HG03097 (cell line): ENCODE data around the gene DUSP7.
A peak's percentile ranks its signal among the peaks of the same experiment; 100 is the strongest.
"Not testable (repeated sequence)": the region's sequence is repeated elsewhere in the genome, so short reads cannot be mapped to it uniquely, and the experiment has no call there.

ENCODE experiments used
- ATAC-seq: cut with Tn5 transposase; IDR thresholded peaks from one replicate; pipeline ENCODE4 v1.9.1; 2021; ENCODE audit not compliant: unreplicated experiment, low FRiP score

Gene DUSP7

DNA sequence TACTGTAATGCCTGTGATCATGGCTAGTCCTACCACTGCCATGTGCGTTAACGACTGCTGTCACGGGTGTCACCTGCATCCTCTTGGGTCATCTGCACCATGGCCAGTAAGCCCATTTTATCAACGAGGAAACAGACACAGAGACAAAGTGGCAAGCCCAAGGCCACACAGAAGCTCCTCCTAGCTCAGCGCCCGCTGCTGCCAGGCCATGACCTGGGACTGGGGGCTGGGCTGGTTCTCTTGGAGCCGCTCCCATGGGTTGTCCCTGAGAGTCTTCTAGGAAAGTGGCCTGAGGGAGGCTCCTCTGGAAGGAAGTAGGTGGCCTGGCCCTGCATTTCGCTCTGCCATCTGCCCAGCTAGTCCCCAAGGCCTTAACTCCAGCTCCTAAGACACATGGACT is 4.9 kb downstream of the DUSP7 start:
- no peak for ATAC-seq

DNA sequence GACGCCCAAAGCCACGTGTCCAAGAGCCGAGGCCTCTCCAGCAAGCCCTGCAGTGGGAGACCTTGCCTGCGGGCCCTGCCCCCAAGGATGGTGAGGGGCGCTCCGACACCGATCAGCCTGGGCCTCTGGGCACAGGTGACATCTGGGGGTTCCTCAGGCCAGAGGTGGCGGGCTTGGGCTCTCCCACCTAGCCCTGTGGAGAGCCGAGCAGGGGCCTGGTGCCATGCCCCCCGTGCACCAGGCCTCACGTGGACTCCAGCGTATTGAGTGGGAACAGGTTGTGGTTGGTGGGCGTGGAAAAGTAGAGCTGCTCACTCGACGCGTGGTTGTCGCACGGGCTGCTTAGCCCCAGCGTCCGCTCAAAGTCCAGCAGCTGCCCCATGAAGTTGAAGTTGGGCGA is 5.8 kb downstream of the DUSP7 start:
- no peak for ATAC-seq

DNA sequence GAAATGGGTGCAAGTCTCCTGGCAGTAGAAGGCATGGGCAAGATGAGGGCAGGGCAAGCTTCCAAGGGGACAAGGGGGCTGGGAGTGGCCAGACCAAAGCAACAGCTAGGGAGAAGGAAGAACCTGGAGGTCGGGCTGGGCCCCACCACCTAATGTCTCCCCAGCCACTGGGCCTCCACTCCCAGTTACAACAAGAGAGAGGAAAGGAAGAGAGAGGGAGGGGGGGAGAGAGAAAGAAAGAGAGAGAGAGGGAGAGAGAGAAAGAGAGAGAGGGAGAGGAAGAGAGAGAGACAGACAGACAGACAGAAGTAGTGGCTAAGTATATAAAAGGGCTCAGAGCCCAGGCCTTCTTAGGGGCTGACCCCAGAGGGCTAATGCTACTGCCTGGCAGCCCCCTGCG is 6.9 kb downstream of the DUSP7 start:
- no peak for ATAC-seq

DNA sequence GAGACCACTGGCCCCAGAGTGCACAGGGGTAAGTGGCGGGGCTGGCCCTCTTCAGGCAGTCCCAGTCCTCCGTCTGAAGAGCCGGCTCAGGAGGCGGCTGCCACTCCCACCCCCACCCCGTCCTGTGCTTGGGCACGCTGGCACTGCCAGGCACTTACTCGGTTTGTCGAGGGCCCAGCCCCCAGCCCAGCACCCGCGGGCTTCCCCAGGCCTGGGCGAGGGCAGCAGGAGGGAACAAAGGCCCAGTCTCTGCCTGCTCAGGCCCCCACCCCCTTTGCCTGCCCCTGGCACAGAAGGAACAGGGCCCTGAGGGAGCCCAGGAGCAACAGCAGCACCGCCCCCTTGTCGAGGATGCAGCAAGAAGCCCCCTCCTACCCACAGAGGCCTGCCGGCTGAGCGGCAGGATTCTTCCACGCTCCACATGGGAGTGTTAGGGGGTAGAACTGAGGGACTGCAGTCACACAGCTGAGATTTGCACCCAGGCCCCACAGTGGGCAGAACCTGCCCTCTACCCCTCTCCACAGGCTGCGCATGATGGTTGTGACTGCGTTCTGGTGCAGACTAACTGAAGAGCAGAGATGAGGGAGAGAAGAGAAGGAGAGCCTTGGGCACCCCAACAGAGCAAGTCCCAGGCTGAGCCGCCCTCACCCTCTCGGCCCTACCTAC is 8.9 kb downstream of the DUSP7 start:
- no peak for ATAC-seq

DNA sequence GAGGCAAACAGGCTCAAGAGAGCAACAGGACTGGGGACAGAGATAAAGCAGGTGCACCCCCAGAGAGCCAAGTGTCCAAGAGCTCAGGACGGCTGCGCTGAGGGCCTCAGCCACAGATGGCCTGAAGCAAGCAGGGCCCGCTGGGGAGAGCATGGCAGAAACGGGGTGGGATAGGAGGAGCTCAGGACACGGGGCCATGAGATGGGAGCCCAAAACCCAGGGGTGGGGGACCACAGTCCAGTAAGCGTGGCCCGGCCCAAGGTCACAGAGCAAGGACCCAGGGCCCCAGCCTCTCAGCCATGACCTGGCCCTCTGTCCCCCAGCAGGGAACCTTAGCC is 9.5 kb downstream of the DUSP7 start:
- ATAC-seq: no peak

DNA sequence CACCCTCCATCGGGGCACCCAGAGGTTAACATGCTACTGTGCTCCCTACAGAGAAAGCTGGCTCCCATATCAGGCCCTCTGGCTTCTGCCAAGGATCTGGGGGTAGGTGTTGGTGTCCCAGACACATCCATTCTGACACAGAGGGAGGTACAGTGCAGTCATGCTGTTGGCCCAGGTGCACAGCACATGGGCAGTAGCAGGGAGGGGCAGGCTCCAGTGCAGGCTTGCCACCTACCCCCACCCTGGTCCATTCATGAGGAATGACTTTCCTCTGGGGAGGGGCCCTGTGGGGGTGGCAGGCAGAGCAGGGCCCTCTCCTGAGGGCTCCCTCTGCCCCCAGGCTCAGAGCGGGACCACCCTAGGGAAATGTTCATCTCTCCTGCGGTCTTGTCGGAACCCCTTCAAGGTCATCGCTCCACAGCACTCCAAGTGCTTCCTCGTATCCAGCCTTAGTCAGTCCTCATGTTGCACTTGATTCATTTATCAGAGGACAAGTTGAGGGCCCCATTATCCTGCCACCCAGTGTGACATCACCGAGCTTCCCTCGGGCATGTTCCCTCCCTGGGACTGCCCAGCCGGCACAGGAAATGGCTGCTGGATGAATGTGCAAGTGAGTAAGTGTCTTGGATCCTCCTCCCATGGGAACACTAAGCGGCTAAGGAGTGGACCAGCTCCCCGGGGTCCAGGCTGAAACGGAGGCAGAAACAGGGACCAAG is 10.0 kb downstream of the DUSP7 start:
- no peak for ATAC-seq

DNA sequence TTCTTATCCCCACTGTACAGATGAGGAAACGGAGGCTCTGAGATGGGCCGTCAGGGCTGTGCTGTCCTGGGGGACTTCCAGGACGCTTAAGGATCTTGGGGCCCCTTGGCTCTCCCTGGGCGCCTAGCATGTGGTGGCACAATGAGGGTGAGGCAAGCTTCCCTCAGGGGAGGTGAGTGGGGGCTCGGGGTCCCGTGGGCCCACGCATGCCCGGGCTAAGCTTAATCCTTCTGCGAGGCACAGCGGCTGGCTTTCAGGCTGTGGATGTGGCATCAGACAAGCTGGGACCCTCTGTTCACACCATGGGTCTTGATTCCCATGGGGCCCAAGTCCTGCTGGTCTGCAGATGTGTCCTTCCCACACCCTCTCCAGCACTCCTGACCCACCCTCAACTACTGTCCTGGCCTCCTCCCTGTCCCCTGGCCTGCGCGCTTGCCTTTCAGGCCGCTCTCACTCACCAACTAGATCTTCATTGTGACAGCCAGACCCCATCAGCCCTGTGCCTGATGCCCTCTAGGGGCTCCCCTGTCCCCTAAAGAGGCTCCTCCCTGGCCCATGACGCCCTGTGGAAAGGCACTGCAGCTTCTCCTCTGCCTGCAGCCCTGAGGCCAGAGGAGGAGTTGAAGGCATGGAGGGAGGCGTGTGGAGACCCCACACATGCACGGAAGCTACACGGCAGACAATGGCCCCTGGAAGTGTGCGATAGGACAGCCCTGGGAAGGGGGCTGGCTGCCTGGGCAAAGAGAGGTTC is 11.3 kb downstream of the DUSP7 start:
- ATAC-seq: no peak

DNA sequence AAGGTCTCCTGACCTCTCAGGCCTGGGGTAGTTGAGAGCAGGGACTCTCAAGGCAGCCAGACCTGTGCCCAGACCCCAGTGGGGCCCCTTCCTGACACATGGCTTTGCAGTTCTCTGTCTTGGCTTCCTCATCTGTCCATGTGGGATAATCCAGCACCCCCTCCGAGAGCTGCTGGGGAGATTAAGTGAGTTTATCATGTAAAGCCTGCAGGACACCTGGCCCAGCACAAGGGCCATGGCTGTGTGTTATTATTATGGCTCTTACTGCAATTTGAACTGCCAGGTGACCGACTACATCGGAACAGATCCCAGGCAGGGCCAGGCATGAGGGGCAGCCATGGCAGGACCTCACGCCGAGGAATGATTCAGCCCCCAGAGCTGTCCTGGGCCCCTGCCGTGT is 12.6 kb downstream of the DUSP7 start:
- ATAC-seq: no peak

DNA sequence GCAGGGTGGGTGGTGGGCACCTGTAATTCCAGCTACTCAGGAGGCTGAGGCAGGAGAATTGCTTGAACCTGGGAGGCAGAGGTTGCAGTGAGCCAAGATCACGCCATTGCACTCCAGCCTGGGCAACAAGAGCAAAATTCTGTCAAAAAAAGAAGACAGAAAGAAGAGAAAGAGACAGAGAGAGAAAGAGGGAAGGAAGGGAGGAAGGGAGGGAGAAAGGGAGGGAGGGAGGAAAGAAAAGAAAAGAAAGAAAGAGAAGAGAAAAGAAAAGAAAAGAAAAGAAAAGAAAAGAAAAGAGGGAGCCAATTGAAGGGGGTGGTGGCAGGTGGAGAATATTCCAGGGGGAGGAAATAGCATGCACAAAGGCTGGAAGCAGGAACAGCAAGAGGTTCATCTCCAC is 13.3 kb downstream of the DUSP7 start:
- not testable (repeated sequence) for ATAC-seq

DNA sequence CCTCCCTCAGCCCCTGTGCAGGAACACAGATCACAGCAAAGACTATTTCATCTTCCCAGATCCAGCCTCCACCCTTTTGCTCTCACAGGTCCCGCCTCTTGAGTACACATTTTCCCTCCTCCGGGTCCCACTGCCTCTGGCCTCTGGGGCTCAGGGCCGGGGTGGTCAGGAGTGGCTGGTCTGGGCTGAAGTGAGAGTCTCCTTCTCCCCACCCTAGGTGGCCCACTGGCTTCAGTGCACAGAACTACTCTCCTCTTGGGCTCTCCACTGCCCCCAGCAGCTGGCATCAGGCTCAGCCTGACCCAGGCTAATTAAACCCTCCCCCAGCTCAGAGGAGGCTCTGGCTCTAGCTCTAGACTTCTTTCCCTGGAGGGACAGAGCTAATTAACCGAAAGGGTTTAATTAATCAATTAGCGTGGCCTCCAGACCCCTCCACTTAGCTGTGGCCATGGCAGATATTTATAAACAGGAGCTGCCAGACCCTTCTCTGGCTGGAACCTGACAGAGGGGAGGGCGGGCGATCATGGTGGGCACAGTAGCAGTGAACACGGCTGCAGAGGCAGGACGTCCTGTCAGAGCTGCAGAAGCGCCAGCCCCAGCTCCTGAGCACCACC is 15.1 kb downstream of the DUSP7 start:
- ATAC-seq: no peak

DNA sequence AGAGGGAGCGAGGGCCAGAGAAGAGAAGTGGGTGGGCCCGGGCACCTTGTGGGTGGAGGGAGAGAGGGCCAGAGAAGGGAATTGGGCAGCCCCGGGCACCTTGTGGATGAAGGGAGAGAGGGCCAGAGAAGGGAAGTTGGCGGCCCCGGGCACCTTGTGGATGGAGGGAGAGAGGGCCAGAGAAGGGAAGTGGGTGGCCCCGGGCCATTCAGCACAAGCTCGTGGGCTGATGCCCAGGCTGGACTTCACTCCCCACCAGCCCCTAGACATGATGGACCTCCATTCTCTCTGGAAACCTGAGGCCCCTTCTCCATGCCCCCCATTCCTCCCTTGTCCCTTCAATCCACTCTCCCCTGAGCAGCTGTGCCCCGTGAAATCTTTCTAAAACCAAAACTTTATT is 15.8 kb downstream of the DUSP7 start:
- no peak for ATAC-seq

DNA sequence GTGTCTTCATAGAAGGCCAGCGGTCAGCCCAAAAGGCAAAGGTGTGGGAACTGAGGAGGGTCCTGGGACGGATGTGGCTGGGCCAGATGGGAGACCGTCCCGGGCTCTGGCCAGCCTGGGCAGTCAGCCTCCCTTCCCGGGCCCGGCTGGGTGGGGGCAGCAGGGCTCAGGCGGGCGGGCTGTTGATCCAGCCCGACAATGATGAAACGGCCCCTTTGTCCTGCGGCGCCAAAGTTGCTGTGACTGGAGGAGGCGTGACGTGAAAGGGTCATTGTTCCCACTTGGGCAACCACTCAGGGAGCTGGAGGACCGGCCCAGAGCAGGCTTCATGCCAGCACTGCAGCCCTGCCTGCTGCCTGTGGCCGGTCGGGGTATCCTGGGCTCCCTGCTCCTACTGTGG is 16.5 kb downstream of the DUSP7 start:
- no peak for ATAC-seq

DNA sequence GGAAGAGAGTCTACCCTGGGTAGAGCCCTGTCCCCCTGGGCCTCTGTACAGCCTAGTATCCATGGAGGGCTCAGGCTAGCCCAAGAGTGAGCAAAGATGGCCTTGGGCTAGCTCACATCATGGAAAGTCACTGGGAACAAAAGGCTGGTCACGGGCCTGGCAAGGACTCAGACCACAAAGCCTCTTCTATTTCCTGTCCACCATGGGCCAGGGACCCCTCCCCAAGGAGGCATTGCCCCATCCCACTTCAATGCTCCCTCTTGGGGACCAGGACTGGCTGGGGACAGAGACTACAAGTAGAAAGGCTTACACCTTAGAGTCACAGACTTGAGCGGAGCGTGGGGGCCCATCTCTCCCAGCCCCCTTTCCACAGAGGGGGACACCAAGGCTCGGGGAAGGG is 16.9 kb downstream of the DUSP7 start:
- no peak for ATAC-seq

DNA sequence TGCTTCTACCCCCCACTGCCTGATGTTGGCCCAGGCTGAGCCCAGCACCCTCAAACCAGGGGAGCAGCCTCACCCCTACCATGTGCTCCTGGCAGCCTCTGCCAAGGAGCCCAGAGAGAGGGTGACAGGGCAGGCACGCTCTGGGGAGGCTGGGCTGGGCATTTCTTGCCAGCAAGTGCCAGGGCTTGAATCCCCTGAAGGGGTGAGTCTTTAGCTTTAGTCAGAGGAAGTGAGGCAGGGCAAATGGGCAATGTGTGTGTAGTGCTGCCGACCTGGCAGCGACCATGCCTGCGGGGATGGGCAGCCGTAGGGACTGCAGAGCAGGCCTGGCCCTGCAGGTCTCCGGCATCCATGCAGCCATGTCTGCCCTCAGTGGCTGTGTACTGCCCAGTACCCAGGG is 18.1 kb downstream of the DUSP7 start:
- no peak for ATAC-seq

DNA sequence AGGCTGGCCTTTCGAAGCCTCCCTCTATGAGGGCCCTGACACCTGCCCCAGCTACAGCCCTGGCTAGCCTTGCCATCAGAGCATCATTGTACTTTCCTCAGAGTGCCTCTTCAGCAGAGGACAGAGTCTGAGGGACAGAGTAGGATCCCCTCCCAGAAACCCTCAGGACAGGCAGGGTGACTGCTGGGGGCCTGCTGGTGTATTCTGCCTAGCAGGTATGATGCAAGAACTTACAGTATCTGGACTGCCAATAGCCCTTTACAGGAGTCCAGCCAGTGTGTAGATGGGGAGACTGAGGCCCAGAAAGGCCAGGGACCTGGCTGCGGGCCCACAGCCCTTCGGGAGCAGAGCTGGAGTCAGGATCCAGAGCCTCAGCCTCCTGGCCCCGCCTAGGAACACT is 19.1 kb downstream of the DUSP7 start:
- ATAC-seq: no peak

DNA sequence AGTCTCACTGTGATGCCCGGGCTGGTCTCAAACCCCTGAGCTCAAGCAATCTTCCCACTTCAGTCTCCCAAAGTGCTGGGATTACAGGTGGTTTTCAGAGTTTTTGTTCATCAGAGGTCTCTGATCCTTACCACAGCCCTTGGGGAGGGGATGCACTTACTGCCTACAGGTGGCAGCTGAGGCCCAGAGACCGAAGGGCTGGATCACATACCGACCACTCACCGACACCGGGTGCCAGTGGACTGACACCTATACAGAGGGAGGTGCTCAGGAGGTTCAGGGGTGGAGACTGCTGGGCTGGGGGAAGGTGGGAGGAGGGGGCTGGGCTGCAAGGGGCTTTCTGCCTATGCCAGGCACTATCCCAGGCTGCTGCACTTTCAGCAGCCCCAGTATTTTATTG is 19.5 kb downstream of the DUSP7 start:
- ATAC-seq: no peak

DNA sequence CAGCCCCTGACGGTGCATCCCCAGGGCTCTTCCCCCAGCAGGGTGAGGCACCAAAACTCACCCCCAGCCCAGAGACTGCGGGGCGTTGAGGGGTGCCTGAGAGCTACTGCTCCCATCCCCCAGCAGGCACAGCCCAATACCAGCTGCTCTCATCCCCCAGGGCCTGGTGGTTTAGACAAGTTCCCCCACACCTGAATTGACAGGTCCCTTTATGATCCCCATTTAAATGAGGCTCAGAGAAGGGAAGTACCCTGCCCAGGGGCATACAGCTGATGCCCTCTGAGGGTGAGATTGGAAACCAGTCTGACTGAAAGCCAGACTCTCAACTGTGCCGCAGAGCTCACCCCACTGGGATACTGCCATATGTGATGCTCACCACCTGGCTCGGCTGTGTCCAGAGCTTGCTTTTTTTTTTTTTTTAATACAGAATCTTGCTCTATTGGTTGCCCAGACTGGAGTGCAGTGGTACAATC is 20.1 kb downstream of the DUSP7 start:
- ATAC-seq: peak; percentile 53

DNA sequence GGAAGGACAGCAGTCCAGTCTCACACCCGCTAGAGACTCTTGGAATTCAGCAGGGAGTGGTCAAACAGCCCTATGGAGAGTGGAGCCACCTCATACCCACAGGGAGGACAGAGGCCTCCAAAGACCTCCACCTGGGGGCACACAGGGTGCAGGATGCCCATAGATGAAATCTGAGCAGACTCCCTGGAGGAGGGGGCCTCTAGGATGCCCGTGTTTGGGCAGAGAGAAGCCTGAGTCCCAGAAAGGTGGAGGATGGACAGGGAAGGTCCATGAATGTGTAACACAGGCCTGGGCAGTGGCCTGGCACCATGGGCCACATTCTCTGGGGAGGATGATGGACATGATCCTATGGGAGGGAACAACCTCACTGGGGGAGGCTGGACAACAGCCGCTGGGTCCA is 21.7 kb downstream of the DUSP7 start:
- ATAC-seq: no peak

DNA sequence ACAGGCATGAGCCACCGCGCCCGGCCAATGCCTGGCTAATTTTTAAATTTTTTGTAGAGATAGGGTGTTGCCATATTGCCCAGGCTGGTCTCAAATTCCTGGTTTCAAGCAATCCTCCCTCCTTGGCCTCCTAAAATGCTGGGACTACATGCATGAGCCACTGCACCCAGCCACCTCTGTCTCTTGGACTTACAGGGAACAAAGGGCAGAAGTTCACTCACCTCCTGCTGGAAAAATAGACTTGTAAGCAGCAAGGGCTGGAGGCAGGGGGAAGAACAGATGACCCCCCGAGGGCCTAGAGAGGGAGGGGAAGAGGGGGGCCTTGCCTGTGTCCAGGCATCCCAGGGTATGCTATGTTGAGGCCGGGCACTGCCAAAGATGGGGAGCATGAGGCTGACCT is 22.2 kb downstream of the DUSP7 start:
- ATAC-seq: no peak

DNA sequence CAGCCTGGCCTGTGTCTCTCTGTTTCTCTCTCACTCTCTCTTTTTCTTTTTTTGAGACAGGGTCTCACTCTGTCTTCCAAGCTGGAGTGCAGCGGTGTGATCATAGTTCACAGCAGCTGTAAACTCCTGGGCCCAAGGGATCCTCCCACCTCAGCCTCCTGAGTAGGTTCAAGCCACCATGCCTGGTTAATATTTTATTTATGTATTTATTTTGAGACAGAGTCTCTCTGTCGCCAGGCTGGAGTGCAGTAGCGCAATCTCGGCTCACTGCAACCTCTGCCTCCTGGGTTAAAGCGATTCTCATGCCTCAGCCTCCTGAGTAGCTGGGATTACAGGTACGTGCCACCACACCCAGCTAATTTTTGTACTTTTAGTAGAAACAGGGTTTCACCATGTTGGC is 22.6 kb downstream of the DUSP7 start:
- not testable (repeated sequence) for ATAC-seq

DNA sequence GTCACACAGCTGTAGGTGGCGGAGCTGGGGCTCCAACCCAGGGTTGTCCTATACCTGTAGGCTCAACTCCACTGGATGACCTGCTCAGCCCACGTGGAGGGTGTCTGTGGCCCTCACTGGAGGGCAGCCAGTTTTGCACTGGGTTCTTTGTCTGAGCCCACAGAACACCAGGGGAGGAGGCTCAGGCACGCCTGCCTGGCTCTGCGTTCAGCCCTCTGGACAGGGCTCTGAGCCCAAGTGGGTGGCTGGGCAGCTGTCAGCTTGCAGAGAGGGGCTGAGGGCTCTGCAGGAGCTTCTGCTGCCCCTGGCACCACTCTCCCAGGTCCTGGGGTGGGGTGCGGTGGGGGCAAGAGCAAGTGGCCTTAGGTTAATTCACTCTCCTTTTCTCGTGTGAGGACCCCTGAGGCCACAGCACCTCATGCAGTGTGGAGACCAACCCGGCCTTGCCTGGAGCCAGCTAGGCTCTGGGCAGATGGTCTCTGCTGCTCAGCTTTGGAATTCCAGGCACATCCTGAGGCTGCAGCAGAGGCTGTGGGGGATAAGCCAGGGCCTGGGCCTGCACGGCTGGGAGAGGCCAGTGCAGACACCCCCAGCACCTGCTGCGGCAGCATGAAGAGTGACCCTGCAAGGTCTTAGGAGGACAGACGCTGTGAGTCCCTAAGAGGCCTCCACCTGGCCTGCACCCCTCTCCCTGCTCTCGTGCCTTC is 23.5 kb downstream of the DUSP7 start:
- ATAC-seq: no peak
